Measurements from ENCODE around the gene CSF2. TPM values are rescaled to one million over a fixed set of nuclear protein-coding genes. Genes with fewer than 3 reads are reported as not detected.

Gene CSF2
- total and polyA plus RNA-seq, 2 of the 4 experiments (the other 2 are of a cell fraction): 0.31 TPM; not detected in 1

GRCh38 chr5:132112111-132112510 is 38.5 kb downstream of the CSF2 start:
- H4K20me1 ChIP-seq (ENCODE audit: insufficient read depth, low read length): no peaks in the 10 kb centered on the region
- intact Hi-C loops (cut with micrococcal nuclease) (no loop called here), dilution Hi-C loops (cut with HindIII; ENCODE audit: low sequenced_read_pairs, unreplicated experiment) (no loop called here), in situ Hi-C loops (cut with MboI; ENCODE audit: low sequenced_read_pairs) (no loop called here)
- BruUV-seq (replicated peaks): no TSS peak
- no peak overlapping the region for H2BK5ac ChIP-seq (ENCODE audit: low read depth, low read length, poor library complexity, severe bottlenecking)
- WGBS, 2 experiments (ENCODE audit: extremely low coverage in 2 of 2, insufficient read length in 1 of 2): no CpG with 5 or more reads among the region's 3 CpGs
- H3K4me1 ChIP-seq (ENCODE audit: control insufficient read depth, insufficient read depth, low read length): no peaks in the 10 kb centered on the region; the same call in 1 of the 2 replicates
- DNase-seq (no peak), ATAC-seq (ENCODE audit: low read depth) (no peak)
- H4K8ac ChIP-seq (ENCODE audit: low read depth in 2 of 2, low read length in 2 of 2): no peak overlapping the region
- no peak overlapping the region for H3K18ac ChIP-seq (ENCODE audit: low read depth, low read length)
- H3K79me1 ChIP-seq (ENCODE audit: low read depth in 1 of 2, low read length in 2 of 2): no peaks in the 10 kb centered on the region
- 0 out of 2 replicates have a peak, but pooled peaks cover 2% of the 10 kb centered on the region for H3K9me1 ChIP-seq (ENCODE audit: insufficient read depth, low read length)
- H2BK15ac ChIP-seq (ENCODE audit: low read depth, low read length): no peak overlapping the region
- H3K27ac ChIP-seq (ENCODE audit: insufficient read depth, low read length): no peak overlapping the region
- H2AK9ac ChIP-seq (replicated peaks; ENCODE audit: low read depth, low read length, poor library complexity): no peak overlapping the region
- no peak overlapping the region for H3K56ac ChIP-seq (ENCODE audit: extremely low read depth, insufficient read depth, low read length)
- no peak overlapping the region for H3K9ac ChIP-seq (ENCODE audit: low read depth, low read length)
- no peak overlapping the region for H2AFZ ChIP-seq (replicated peaks; ENCODE audit: low read length, poor library complexity)
- no peak overlapping the region for H2BK120ac ChIP-seq (ENCODE audit: low read depth, low read length)
- CTCF ChIA-PET: interaction anchor here (0.5 kb wide), 1 partner anchor 47 kb away, joined by 3 read pairs; no protein-coding TSS in a partner anchor
- POLR2A ChIA-PET (ENCODE audit: unreplicated experiment): no interaction called here
- no peak overlapping the region for H2AK5ac ChIP-seq (ENCODE audit: low read depth, low read length)
- H3K4me2 ChIP-seq (ENCODE audit: low read depth, low read length): no peak overlapping the region
- H3K23ac ChIP-seq (ENCODE audit: low read depth, low read length): no peak overlapping the region
- no peaks in the 10 kb centered on the region for H3K27me3 ChIP-seq (ENCODE audit: control insufficient read depth, insufficient read depth, low read length)
- no peak overlapping the region for H3K4me3 ChIP-seq (ENCODE audit: insufficient read depth, low read depth, low read length)
- H3K14ac ChIP-seq (replicated peaks; ENCODE audit: low read depth, low read length): no peak overlapping the region
- no peak overlapping the region for H4K91ac ChIP-seq (ENCODE audit: insufficient read depth, low read depth, low read length)
- H4K5ac ChIP-seq (ENCODE audit: low read depth, low read length): no peak overlapping the region
- no peaks in the 10 kb centered on the region; the same call in 1 of the 2 replicates for H3K9me3 ChIP-seq (ENCODE audit: control insufficient read depth, insufficient read depth, low read length)
- H3K4ac ChIP-seq (ENCODE audit: low read depth, low read length): no peak overlapping the region
- TF ChIP-seq FOS (IDR thresholded peaks at IDR 0.05; ENCODE audit: low read depth, low read length) (no peak), MAZ (IDR thresholded peaks at IDR 0.05; ENCODE audit: borderline replicate concordance, low read depth, low read length) (no peak), SMC3 (IDR thresholded peaks at IDR 0.05; ENCODE audit: low read depth, low read length) (no peak), ELK1 (IDR thresholded peaks at IDR 0.05; ENCODE audit: borderline replicate concordance, low read depth, low read length) (no peak), CEBPB (IDR thresholded peaks at IDR 0.05; ENCODE audit: low read depth, low read length) (no peak), MXI1 (IDR thresholded peaks at IDR 0.05; ENCODE audit: borderline replicate concordance, low read depth, low read length) (no peak), USF2 (IDR thresholded peaks at IDR 0.05; ENCODE audit: low read depth, low read length) (no peak), CHD1 (IDR thresholded peaks at IDR 0.05; ENCODE audit: low read depth, low read length) (no peak), MAFK (IDR thresholded peaks at IDR 0.05; ENCODE audit: low read depth, low read length) (no peak), CTCF (conservative IDR thresholded peaks at IDR 0.05; ENCODE audit: low read depth, low read length) (no peak), RFX5 (IDR thresholded peaks at IDR 0.05; ENCODE audit: low read depth, low read length) (no peak), NFE2L2 (IDR thresholded peaks at IDR 0.05; ENCODE audit: low read depth, low read length) (no peak), RAD21 (IDR thresholded peaks at IDR 0.05; ENCODE audit: low read length) (no peak), RCOR1 (IDR thresholded peaks at IDR 0.05; ENCODE audit: insufficient replicate concordance, low read length) (no peak), BHLHE40 (IDR thresholded peaks at IDR 0.05; ENCODE audit: low read depth, low read length) (no peak), POLR2A (IDR thresholded peaks at IDR 0.05; ENCODE audit: low read depth, low read length) (no peak)
- no peak overlapping the region for H2BK20ac ChIP-seq (ENCODE audit: low read depth, low read length)
- no peaks in the 10 kb centered on the region for H3K36me3 ChIP-seq (ENCODE audit: control insufficient read depth, insufficient read depth, low read length)
